ENCODE data around the gene SBSN.

DNA sequence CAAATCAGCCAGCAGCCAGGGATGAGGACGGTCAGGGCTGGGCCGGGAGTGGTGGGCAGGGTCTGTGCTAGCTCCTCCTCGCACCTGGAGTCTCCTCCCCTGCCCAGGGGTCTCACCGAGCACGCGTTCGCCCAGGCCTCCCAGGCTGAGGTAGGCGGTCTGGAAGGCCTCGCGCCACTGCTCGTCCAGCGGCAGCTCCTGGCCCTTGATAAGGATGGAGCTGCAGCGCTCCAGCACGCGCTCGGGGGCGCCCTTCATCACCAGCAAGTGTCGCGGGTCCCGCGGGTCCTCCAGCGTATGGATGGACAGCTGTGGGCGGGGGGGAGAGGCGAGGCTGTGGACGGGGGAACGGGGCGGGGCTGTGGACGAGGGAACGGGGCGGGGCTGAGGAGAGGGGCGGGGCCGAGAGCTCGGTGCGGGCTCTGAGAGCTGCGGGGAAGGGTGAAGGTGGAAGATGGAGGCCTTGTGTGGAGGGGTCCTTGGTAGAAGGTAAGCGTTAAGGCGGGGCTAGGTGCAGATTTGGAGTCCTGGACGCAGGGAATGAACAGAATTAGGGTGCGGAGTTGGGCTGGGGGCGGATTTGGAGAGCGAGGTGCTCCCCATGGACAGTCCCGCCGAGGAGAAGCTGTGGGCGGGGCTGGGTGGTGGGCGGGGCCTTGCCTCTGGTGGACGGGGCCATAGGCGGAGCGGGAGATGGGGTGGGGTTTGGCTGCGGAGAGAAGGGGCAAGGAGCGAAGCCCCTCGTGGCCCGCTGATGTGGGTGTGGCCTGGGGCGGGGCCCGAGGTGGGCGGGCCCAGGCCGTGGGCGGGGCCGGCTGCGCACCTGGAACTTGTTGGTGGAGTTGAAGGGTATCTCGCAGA, 29.7 kb upstream of the SBSN start:
- TF ChIP-seq, protein P1, sequence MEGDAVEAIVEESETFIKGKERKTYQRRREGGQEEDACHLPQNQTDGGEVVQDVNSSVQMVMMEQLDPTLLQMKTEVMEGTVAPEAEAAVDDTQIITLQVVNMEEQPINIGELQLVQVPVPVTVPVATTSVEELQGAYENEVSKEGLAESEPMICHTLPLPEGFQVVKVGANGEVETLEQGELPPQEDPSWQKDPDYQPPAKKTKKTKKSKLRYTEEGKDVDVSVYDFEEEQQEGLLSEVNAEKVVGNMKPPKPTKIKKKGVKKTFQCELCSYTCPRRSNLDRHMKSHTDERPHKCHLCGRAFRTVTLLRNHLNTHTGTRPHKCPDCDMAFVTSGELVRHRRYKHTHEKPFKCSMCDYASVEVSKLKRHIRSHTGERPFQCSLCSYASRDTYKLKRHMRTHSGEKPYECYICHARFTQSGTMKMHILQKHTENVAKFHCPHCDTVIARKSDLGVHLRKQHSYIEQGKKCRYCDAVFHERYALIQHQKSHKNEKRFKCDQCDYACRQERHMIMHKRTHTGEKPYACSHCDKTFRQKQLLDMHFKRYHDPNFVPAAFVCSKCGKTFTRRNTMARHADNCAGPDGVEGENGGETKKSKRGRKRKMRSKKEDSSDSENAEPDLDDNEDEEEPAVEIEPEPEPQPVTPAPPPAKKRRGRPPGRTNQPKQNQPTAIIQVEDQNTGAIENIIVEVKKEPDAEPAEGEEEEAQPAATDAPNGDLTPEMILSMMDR (IDR thresholded peaks at IDR 0.05): no peak
- no peak for TF ChIP-seq POLR2A (IDR thresholded peaks at IDR 0.05)
